Colonic mucosa (tissue), 4 donors: ENCODE results near the gene FRMD4B. TPM values are rescaled to one million over a fixed set of nuclear protein-coding genes. Genes with fewer than 3 reads are reported as not detected.

ENCODE experiments used
- DNase-seq: peaks from one replicate; pipeline ENCODE4 v3.0.0-alpha.2; 2020
- H3K27ac ChIP-seq: fragments of 200-600 bp; one replicate; pipeline ENCODE4 v1.8.0; 2021
- H3K27me3 ChIP-seq: fragments of 200-600 bp; one replicate; pipeline ENCODE4 v1.8.0; 2021
- H3K36me3 ChIP-seq: fragments of 200-600 bp; one replicate; pipeline ENCODE4 v1.8.0; 2021
- H3K4me1 ChIP-seq: fragments of 200-600 bp; one replicate; pipeline ENCODE4 v1.8.0; 2021; ENCODE audit warnings: mild to moderate bottlenecking
- H3K4me3 ChIP-seq: fragments of 200-600 bp; one replicate; pipeline ENCODE4 v1.8.0; 2021
- H3K9ac ChIP-seq, 2 donors: one replicate each; pipeline ENCODE4 v1.7.0; 2013; ENCODE audit warnings: control low read depth in 2 of 2, low read depth in 2 of 2, low read length in 2 of 2
- H3K9me3 ChIP-seq: fragments of 200-600 bp; one replicate; pipeline ENCODE4 v1.8.0; 2021
- intact Hi-C: fragments of 100-400 bp; cut with DNase I; formaldehyde crosslinking; loops from one replicate; pipeline ENCODE4 v1.14.1; 2022
- total RNA-seq, 2 donors: library from RNA; stranded (reverse); fragmentation: NEBNext Ultra II Directional in 1 of 2; extraction: Animal tissue kit (Norgen Biotek cat#: 25700) in 1 of 2; gene quantifications; one replicate each; pipeline ENCODE4 v1.2.1, GENCODE V29; 2021
- TF ChIP-seq, protein P1 (sequence below): fragments of 200-600 bp; IDR thresholded peaks from one replicate; pipeline ENCODE4 v1.8.0; 2022; ENCODE audit warnings: antibody characterized with exemption, mild to moderate bottlenecking
- donor health status: healthy.
- donor health status: DM: no; HTN: no; CAD: no.
- donor health status: DM: no; HTN: no; CAD: no.

FRMD4B gene
- total RNA-seq, 2 donors from 2014 or later: 13.5 to 21.1 TPM

DNA sequence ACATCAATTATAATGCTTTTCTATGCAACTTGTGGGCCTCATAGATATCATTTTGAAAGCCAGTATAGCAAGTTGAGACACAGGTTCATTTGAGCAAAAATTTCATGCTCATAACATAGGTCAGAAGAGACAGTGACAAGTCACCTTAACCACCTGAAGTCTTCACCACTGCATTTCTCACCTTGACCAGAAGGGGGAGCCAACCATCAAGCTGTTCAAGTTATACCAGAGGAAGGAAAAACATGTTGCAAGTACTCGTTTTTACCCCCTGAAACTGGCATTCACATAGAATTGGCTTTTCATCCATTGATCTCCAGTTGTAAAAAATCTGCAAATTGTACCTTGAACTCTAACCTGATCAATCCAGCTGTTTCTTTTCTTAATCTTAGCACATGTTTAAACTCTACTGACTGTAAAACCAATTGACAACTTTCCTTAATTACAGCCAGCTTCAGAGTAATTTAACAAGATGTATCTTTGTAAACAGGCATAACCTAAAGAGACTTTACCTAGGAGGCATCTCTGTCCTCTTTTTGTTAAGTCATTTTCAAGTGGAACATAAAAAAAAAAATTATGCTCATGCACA is 264.9 kb downstream of the FRMD4B start:
- no peaks in the 10 kb centered on the region for H3K4me1 ChIP-seq

More for the DNA sequence above, 264.9 kb downstream of the FRMD4B start:
- Histone ChIP-seq H3K9me3 (no peaks in the 10 kb centered on the region), H3K27me3 (no peaks in the 10 kb centered on the region), H3K4me3 (no peak overlapping the region), H3K27ac (no peak overlapping the region), H3K9ac (no peak overlapping the region), H3K36me3 (no peaks in the 10 kb centered on the region)
- intact Hi-C loops: no loop called here
- DNase-seq: peak; percentile 86
- TF ChIP-seq, protein P1, sequence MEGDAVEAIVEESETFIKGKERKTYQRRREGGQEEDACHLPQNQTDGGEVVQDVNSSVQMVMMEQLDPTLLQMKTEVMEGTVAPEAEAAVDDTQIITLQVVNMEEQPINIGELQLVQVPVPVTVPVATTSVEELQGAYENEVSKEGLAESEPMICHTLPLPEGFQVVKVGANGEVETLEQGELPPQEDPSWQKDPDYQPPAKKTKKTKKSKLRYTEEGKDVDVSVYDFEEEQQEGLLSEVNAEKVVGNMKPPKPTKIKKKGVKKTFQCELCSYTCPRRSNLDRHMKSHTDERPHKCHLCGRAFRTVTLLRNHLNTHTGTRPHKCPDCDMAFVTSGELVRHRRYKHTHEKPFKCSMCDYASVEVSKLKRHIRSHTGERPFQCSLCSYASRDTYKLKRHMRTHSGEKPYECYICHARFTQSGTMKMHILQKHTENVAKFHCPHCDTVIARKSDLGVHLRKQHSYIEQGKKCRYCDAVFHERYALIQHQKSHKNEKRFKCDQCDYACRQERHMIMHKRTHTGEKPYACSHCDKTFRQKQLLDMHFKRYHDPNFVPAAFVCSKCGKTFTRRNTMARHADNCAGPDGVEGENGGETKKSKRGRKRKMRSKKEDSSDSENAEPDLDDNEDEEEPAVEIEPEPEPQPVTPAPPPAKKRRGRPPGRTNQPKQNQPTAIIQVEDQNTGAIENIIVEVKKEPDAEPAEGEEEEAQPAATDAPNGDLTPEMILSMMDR: peak; percentile 96
